IMR-90 (cell line): ENCODE data around the gene RAB25.

ENCODE experiments used
- CTCF ChIP-seq: conservative IDR thresholded peaks from 2 replicates; pipeline ENCODE4 v1.5.1; 2012; ENCODE audit warnings: mild to moderate bottlenecking, low read depth, low read length, improper control_type of control experiment
- ELK1 ChIP-seq: fragments of 150-350 bp; IDR thresholded peaks from 2 replicates; pipeline ENCODE4 v1.6.1; 2016; ENCODE audit warnings: low read depth, mild to moderate bottlenecking, low read length, moderate library complexity, borderline replicate concordance
- POLR2A ChIP-seq: IDR thresholded peaks from 2 replicates; pipeline ENCODE4 v1.6.1; 2012; ENCODE audit warnings: mild to moderate bottlenecking, low read depth, low read length

- TF ChIP-seq CTCF (no peak), POLR2A (no peak), ELK1 (no peak)
Measured at GRCh38 chr1:156075162-156075561, 14.2 kb downstream of the RAB25 start.
